Measurements from ENCODE around the gene THUMPD3.

DNA sequence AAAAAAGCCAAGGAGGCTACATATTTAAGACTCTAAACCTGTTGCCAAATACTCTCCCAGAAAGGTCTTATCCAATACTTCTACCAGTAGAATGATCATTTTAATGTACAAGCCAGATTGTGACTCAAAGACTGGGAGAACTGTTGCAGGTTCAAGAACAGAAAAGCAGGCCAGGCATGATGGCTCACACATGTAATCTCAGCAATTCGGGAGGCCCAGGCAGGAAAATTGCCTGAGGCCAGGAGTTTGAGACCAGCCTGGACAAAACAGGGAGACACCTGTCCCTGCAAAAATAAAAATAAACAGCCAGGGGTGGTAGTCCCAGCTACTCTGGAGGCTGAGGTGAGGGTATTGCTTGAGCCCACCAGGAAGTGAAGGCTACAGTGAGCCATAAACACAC lies 17.8 kb upstream of the THUMPD3 start:
- TF ChIP-seq CTCF (conservative IDR thresholded peaks at IDR 0.05; ENCODE audit: low read length) (no peak), EZH2phosphoT487 (IDR thresholded peaks at IDR 0.05; ENCODE audit: borderline replicate concordance) (no peak)
